ENCODE measurements around the gene SRR.
"Not testable (repeated sequence)": the region's sequence is repeated elsewhere in the genome, so short reads cannot be mapped to it uniquely, and the experiment has no call there.

The SRR gene, protein sequence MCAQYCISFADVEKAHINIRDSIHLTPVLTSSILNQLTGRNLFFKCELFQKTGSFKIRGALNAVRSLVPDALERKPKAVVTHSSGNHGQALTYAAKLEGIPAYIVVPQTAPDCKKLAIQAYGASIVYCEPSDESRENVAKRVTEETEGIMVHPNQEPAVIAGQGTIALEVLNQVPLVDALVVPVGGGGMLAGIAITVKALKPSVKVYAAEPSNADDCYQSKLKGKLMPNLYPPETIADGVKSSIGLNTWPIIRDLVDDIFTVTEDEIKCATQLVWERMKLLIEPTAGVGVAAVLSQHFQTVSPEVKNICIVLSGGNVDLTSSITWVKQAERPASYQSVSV

GRCh38 chr17:2303204-2304188 is at the start of gene SRR, which contains the start of gene SMG6:
TSS of gene SRR (plus strand) at chr17:2303950. CDS start at chr17:2315561, 11,611 bp downstream.
TSS of gene SMG6 (minus strand) at chr17:2303785. CDS start at chr17:2303720, 65 bp downstream.
- peak; percentile 85 to 93 for DNase-seq (ENCODE audit: low read depth in 2 of 2)

- not testable (repeated sequence) for DNase-seq (ENCODE audit: low read depth in 2 of 2)
Measured at GRCh38 chr17:2258830-2259229, 44.9 kb upstream of the SRR start.

DNA sequence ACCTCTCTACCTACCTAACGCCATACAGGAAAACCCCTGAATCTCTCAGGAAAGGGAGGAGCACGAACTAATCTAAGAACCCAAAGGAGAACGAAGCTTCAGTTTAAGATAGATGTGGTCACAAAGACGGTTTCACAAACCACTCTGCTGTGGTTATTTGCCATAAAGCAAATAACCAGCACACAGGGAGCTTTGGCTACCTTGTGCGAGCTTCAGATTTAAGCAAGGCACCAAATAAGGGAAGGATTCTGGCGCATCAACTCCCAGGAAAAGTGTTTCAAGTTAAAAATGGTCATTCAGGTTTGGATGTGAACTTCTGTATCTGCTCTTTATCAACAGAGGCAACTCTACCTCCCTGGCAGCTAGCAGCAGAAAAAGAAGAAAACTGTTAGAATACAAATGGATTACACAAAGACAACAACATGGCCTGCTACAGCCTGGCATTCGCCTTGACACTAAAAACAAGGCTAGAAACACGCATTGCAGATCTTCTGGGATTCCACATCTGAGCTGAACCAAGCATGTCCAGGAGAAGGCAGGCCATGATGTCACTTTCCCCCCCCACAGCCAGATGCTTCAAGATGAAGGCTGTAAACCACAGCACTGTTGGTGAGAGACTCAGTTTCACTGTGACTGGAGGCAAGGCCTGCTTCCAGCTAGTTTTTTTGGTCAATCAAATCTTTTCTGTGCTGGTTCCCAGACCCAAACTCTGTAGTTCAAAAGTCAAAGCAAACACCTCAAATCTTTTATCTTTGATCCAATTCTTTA is 43.8 kb upstream of the SRR start:
- peak; percentile 45 to 48 for DNase-seq (ENCODE audit: low read depth in 2 of 2)

GRCh38 chr17:2262135-2262587 is 41.6 kb upstream of the SRR start:
- no peak for DNase-seq (ENCODE audit: low read depth in 2 of 2)

- no peak for DNase-seq (ENCODE audit: low read depth in 2 of 2)
Measured at GRCh38 chr17:2263183-2264066, 40.3 kb upstream of the SRR start.

DNA sequence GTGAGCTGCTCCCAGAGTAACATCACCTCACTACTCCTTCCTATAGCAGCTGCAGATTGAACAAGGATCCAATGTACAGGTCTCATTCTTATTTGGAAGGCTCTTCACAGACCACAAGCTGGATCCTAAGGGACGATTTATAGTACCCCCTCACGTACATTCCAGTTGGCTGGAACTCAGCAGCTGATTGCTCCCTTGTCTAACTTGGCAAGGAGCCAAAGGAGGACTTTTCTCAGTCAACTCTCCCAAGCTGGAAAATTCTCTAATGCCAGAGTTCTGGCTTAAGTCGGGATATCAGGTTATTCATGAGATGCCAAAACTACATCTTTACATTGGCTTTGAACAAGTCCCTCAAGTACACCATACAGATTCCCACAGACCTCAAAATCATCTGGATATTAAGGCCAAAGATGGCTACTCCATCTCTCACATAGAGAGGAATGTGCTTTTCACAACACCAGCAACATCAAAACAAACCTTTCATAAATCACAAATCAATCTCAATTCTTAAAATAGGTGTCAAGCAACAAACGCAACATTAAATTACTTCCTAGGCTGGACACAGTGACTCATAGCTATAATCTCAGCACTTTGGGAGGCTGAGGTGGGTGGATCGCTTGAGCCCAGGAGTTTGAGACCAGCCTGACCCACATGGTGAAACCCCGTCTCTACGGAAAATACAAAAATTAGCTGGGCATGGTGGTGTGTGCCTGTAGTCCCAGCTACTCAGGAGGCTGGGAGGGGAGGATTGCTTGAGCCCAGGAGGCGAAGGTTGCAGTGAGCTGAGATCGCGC is 39.5 kb upstream of the SRR start:
- DNase-seq (ENCODE audit: low read depth in 2 of 2): no peak

GRCh38 chr17:2265166-2265565 is 38.6 kb upstream of the SRR start:
- DNase-seq (ENCODE audit: low read depth in 2 of 2): not testable (repeated sequence)

GRCh38 chr17:2266045-2266864 is 37.5 kb upstream of the SRR start:
- DNase-seq (ENCODE audit: low read depth in 2 of 2): peak; percentile 80 to 92

- DNase-seq (ENCODE audit: low read depth in 2 of 2): no peak
Measured at GRCh38 chr17:2266865-2267228, 36.9 kb upstream of the SRR start.

DNA sequence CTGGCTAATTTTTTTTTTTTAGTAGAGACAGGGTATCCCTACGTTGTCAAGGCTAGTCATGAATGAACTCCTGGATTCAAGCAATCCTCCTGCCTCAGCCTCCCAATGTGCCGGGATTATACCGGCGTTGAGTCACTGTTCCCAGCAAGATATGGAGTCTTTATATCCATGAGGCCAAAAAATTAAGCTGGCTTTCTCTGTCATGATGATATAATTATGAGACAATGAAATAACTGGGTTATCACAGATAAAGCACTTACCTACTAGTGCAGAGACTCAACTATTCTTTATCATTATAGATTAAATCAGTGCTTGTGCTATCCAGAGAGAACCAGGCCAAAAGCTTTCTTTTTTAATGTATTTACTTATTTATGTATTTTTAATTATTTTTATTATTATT is 36.4 kb upstream of the SRR start:
- DNase-seq (ENCODE audit: low read depth in 2 of 2): no peak

DNA sequence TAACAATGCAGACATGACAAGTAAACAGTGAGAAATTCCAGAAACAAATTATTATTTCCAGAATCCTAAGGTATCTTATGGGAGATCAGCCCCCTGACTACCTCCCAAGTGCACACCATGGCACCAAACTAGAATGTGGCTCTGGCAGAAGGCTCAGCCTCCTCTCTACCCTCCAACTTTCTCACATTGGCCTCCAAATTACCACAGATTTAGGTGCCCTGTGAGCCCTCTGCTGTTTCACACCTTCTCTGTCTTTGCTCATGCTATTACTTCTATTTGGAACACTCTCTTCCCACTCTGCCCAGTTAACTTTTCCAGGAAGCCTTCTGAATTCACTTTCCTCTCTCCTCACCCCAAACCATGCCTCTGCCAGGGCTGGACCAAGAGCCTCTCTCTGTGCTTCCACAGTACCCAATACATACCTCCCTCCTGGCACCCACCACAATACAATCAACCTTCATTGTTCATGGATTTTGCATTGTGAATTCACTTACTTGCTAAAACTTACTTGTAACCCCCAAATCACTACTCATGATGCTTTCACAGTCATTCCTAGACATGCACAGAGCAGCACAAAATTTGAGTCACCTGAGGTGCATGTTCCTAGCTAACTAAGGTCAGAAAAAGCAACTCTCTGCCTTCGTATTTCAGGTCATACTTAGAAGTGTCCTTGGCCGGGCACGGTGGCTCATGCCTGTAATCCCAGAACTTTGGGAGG is 31.6 kb upstream of the SRR start:
- no peak for DNase-seq (ENCODE audit: low read depth in 2 of 2)

GRCh38 chr17:2274414-2274813 is 29.3 kb upstream of the SRR start:
- no peak for DNase-seq (ENCODE audit: low read depth in 2 of 2)

- no peak for DNase-seq (ENCODE audit: low read depth in 2 of 2)
Measured at GRCh38 chr17:2275722-2276121, 28.0 kb upstream of the SRR start.

DNA sequence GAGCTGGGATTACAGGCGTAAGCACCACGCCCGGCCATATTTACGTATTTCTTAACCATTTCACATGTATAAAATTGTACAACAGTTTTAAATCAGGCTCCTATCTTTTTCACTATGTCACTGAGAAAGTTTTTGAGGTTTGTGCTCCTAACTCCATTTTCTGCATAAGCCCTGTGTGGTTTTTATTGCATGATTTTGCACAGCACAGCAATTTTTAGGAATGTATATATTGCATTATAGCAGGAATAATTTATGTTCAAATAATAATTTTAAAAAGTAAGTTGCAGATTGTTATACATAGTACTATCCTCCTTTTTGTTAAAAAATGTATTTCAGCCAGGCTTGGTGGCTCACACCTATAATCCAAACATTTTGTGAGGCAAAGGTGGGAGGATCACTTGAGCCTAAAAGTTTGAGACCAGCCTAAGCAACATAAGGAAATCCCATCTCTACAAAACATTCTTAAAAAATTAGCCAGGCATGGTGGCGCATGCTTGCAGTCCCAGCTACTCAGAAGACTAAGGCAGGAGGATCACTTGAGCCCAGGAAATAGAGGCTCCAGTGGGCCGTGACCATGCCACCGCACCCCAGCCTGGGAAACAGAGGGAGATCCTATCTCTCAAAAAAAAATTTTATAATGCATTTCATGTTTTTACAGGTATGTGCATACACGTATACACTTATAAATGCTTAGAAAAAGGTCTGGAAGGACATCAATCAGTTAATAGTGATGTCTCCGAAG is 26.1 kb upstream of the SRR start:
- DNase-seq (ENCODE audit: low read depth in 2 of 2): no peak

DNA sequence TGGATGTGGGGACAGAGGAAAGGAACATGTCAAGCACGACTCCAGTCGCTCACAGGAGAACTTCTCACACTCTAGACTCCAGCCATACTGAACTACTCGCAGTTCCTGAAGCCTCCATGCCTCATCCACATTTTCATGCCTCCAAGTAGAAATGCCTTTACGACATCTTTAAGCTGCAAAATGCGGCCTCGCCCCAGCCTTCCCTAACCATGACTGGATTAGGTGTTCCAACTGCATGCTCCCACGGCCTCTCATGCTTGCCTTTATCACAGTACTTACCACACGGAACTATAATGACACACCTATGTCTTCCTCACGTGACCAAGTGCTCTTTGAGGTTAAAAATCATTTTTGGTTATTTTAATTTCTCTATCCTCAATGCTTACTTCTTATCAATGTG is 24.0 kb upstream of the SRR start:
- DNase-seq (ENCODE audit: low read depth in 2 of 2): no peak

GRCh38 chr17:2282297-2282873 is 21.4 kb upstream of the SRR start:
- no peak for DNase-seq (ENCODE audit: low read depth in 2 of 2)

DNA sequence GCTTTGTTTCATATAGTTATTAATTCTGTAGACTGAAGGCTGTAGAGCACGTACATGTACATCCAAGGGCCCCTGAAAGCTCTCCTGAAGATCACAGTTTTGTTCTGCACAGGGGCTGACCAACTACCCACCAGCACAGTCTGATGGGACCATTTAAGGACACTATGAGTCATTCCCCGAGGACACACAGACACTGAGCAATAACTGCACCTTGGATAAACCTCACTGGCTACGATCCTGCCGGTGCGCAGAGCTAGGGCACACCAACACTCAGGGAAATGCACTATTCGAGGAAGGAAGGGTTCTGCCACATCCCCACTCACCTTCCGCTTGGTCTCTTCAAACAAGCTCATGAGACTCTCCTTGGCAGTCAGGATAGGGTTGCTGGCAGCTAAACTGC is 20.4 kb upstream of the SRR start:
- no peak for DNase-seq (ENCODE audit: low read depth in 2 of 2)

All from stimulated activated CD8-positive, alpha-beta memory T cell treated with anti-CD3 and anti-CD28 coated beads, Interleukin-7, amount 100 ng/mL, for 4 hours (primary cell).